Measurements from ENCODE around the gene MVK.

- TF ChIP-seq POLR2A (IDR thresholded peaks at IDR 0.05) = no peak
- TF ChIP-seq EP300 (IDR thresholded peaks at IDR 0.05) = no peak
- TF ChIP-seq, protein P1, sequence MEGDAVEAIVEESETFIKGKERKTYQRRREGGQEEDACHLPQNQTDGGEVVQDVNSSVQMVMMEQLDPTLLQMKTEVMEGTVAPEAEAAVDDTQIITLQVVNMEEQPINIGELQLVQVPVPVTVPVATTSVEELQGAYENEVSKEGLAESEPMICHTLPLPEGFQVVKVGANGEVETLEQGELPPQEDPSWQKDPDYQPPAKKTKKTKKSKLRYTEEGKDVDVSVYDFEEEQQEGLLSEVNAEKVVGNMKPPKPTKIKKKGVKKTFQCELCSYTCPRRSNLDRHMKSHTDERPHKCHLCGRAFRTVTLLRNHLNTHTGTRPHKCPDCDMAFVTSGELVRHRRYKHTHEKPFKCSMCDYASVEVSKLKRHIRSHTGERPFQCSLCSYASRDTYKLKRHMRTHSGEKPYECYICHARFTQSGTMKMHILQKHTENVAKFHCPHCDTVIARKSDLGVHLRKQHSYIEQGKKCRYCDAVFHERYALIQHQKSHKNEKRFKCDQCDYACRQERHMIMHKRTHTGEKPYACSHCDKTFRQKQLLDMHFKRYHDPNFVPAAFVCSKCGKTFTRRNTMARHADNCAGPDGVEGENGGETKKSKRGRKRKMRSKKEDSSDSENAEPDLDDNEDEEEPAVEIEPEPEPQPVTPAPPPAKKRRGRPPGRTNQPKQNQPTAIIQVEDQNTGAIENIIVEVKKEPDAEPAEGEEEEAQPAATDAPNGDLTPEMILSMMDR (IDR thresholded peaks at IDR 0.05) = no peak
Measured at GRCh38 chr12:109573029-109573913, at the start of gene MVK, which contains the start of gene MMAB.

Data from stomach (tissue), 4 donors.